ENCODE data around the gene ABCC3.

Gene ABCC3

DNA sequence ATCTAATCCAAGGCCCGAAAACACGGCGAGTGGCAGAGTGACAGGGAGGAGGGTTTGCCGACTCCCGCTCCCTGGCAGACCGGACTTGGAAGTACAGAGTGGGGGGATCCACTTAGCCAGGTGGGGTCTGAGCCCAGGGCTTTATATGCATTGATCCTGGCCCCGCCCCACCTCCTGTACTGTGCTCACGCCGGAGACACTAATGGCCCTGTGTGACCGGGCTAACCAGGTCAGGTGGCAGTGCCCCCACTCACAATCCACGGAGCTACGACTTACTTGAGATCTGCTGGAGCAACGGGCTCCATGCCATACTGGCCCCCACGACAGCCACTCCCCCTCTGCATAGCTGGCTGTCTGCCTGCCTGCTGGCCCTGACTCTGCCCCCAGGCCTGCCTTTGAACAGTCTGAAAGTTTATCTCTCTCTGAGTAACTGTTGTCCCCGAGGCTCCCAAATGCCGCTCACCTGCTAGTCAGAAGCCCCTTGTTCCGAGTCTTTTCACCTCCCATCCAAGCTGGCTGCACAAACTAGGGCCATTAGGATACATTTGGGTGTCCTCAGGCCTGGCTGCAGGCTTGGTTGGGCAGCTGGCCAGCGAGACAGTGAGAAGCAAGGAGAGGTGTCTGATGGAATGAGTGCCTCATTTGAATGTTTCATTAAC is 46.2 kb upstream of the ABCC3 start:
- ChIA-PET POLR2A (no interaction called here), CTCF (interaction anchor here (1.6 kb wide), 1 partner anchor 107 kb away, joined by 3 read pairs; no protein-coding TSS in a partner anchor)
- TF ChIP-seq, protein P1, sequence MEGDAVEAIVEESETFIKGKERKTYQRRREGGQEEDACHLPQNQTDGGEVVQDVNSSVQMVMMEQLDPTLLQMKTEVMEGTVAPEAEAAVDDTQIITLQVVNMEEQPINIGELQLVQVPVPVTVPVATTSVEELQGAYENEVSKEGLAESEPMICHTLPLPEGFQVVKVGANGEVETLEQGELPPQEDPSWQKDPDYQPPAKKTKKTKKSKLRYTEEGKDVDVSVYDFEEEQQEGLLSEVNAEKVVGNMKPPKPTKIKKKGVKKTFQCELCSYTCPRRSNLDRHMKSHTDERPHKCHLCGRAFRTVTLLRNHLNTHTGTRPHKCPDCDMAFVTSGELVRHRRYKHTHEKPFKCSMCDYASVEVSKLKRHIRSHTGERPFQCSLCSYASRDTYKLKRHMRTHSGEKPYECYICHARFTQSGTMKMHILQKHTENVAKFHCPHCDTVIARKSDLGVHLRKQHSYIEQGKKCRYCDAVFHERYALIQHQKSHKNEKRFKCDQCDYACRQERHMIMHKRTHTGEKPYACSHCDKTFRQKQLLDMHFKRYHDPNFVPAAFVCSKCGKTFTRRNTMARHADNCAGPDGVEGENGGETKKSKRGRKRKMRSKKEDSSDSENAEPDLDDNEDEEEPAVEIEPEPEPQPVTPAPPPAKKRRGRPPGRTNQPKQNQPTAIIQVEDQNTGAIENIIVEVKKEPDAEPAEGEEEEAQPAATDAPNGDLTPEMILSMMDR (IDR thresholded peaks at IDR 0.05; ENCODE audit: control extremely low read depth, extremely low read depth, low read depth, missing control alignments): no peak
- no peak for DNase-seq (ENCODE audit: extremely low spot score)

DNA sequence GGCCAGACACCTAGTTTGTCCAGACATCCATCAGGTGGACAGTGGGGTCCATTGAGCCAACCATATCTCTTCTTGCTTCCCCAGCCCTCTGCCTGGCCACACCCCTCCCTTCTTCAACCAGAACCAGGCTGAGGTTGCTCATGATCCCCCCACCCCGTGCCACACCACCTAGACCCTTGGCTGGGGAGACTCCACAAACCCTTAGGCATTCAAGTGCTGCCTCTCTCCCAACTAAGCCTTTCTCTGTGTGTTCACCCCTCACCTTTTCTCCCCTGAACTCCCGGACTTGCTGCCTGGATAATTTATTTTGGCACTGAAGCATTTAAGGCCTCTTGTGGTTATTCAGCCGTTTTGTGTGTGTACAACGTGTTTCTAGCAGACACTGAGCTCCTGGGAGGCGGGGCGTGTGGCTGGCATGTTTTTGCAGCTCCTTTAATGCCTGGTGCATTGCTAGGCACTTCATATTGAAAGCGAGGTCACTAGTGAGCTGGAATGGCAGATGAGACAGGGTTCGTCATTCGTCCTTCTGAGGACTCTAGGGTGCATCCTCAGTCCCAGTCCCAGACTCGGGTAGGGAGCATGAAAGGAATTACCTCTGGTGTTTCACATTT is 45.5 kb upstream of the ABCC3 start:
- POLR2A ChIA-PET: no interaction called here
- TF ChIP-seq, protein P1 (IDR thresholded peaks at IDR 0.05; ENCODE audit: control extremely low read depth, extremely low read depth, low read depth, missing control alignments): no peak
- DNase-seq (ENCODE audit: extremely low spot score): no peak
- CTCF ChIA-PET: interaction anchor here (1.6 kb wide), 1 partner anchor 107 kb away, joined by 3 read pairs; no protein-coding TSS in a partner anchor

DNA sequence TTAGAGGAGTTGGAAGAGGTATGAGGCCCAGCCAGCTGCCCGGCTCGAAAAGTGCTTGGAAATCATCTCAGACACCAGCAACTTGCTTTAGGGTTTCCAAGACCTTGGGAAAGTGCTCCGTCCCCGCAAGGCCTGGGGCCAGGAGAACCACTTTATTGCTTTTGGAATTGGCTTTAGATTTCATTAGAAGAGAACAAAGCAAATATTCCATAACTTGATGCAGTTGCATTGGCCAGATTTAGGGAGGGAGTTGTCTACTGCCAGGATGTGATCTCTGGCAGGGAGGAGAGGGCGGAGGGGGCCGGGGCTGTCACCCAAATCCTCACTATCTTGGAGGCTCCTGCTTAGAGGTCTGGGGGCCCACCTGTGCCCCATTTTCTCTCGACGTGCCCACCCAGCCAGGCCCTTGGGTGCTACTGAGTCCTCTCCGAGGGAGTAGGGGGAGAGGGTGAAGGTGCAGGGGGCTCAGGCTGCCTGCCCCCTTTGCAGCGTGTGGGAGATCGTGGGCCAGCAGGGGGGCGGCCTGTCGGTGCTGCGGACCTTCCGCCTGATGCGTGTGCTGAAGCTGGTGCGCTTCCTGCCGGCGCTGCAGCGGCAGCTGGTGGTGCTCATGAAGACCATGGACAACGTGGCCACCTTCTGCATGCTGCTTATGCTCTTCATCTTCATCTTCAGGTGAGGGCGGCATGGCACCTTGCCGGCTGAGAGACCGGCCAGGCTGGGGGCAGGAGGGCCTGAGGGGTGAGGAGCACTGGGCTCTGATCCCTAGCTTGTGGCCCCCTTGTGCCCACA is 43.5 kb upstream of the ABCC3 start:
- no peak for DNase-seq (ENCODE audit: extremely low spot score)
- ChIA-PET POLR2A (no interaction called here), CTCF (no interaction called here)
- TF ChIP-seq, protein P1 (IDR thresholded peaks at IDR 0.05; ENCODE audit: control extremely low read depth, extremely low read depth, low read depth, missing control alignments): no peak

DNA sequence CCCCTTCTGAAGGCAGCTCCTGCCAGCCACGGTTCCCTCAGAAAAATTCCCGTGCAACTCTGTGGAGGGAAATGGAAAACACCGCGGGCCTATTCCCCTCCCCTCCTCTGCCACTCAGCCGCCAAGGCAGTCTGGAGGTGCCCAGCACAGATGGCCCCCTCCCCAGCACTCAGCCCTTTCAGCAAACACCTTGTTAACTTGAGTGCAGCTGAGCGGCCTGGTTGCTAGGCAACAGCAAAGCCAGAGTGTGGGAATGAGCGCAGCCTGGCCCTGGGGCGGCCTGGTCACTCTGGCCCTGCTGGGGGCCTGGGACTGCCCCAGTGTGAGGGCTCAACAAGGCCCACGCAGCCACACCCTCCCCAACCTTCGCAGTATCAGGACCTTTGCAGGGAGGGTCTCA is 41.4 kb upstream of the ABCC3 start:
- DNase-seq (ENCODE audit: extremely low spot score): no peak
- ChIA-PET CTCF (no interaction called here), POLR2A (no interaction called here)
- TF ChIP-seq, protein P1 (IDR thresholded peaks at IDR 0.05; ENCODE audit: control extremely low read depth, extremely low read depth, low read depth, missing control alignments): no peak

DNA sequence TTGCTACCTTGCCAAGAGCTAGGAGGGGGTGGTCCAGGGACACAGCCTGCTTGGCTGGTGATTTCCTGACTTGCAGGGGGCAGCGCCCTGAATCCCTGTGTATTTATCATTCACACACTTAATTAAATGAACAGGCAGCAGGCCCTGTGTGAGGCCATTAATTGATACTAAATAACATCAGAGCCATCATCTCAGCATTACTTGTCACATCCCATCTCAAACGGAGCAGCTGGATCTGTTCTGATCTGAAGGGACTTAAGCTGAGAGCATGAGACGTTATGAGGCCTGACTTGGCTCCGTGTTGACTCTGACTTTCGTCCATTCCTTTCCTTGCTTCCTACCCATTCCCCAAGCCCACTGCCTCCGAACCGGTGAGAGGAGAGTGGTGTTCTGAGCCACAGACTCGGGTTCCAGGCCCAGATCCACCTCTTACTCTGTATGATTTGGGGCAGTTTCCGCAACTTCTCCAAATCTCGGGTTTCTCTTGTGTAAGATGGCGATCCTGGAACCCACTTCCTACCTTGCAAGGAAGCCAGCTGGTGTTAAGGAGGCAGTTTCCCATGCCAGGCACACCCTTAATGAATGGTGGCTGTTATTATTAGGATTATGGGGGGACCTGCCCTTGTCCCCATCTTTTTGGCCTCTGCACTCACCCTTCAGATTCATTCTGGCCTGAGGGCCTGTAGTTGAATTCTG is 40.4 kb upstream of the ABCC3 start:
- no peak for DNase-seq (ENCODE audit: extremely low spot score)
- CTCF ChIA-PET: no interaction called here
- TF ChIP-seq, protein P1 (IDR thresholded peaks at IDR 0.05; ENCODE audit: control extremely low read depth, extremely low read depth, low read depth, missing control alignments): no peak
- POLR2A ChIA-PET: no interaction called here

DNA sequence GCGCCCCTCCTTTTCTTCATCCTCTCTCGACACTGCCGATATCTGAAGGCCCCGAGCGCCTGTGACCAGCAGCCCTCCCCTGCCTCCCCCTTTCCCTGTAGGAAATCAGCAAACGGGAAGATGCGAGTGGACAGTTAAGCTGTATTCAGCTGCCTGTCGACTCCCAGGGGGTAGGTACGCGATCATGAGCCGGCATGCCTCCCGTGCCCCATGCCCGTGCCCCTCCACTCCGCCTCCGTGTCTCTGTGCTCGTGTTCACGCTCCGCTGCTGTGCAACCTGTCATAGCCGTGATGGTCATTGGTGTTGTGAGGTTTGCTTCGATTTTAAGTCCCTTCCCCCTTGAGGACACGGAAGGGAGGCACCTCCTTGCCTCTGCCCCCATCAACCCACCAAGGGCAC is 39.8 kb upstream of the ABCC3 start:
- no peak for DNase-seq (ENCODE audit: extremely low spot score)
- TF ChIP-seq, protein P1 (IDR thresholded peaks at IDR 0.05; ENCODE audit: control extremely low read depth, extremely low read depth, low read depth, missing control alignments): no peak
- CTCF ChIA-PET: no interaction called here
- POLR2A ChIA-PET: no interaction called here

Data from GM10248 (cell line).